PFSK-1 (cell line): ENCODE data around the gene TRAPPC12.

Experiments used
- FOXP2 ChIP-seq: optimal IDR thresholded peaks from 2 replicates; pipeline ENCODE3; 2011; ENCODE audit warnings: borderline replicate concordance, control low read depth, inconsistent platforms; ENCODE audit not compliant: insufficient read depth; ENCODE audit errors: extremely low read length, extremely low read depth
- POLR2AphosphoS5 ChIP-seq: IDR thresholded peaks from 2 replicates; pipeline ENCODE4 v1.6.1; 2012; ENCODE audit warnings: low read depth, mild to moderate bottlenecking, control low read depth, low read length, moderate library complexity

DNA sequence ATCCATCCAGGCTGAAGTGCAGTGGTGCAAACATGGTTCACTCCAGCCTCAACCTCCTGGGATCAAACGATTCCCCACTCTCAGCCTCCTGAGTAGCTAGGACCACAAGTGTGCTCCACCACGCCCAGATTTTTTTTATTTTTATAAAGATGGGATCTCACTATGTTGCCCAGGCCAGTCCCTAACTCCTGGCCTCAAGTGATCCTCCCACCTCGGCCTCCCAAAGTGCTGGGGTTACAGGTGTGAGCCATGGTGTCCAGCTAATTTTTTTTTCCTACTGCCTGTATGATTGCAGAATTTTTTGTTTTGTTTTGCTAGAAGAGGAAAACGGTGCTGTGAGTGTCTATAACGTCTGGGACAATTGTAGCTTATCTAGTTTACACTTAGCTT, 101.5 kb downstream of the TRAPPC12 start:
- no peak for TF ChIP-seq POLR2AphosphoS5
- no peak for TF ChIP-seq FOXP2
